ENCODE measurements around the gene SPTLC3.

DNA sequence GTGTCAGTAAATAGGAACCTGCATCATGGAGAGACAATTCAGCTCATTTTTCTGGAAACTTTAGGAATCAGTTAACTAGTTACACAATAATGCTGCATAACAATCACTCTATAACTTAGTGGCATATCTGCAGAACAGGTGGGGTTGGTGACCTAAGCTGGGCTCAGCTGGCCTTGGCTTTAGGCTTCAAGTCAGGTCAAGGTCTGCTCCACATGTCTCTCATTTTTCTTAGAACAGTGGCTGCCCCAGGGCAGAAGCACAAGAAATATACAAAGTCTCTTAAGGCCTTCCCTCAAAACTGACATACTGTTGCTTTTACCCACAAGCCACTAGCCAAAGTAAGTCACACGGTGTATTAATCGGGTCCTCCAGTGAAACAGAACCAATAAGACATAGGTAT lies 198.2 kb downstream of the SPTLC3 start:
- TF ChIP-seq POLR2AphosphoS5 (IDR thresholded peaks at IDR 0.05; ENCODE audit: low read depth, low read length) (no peak), SIN3A (IDR thresholded peaks at IDR 0.05; ENCODE audit: borderline replicate concordance, insufficient read depth, low read depth, low read length) (no peak), TCF7L2 (IDR thresholded peaks at IDR 0.05; ENCODE audit: low read depth, low read length) (no peak)
- TF ChIP-seq, protein P1, sequence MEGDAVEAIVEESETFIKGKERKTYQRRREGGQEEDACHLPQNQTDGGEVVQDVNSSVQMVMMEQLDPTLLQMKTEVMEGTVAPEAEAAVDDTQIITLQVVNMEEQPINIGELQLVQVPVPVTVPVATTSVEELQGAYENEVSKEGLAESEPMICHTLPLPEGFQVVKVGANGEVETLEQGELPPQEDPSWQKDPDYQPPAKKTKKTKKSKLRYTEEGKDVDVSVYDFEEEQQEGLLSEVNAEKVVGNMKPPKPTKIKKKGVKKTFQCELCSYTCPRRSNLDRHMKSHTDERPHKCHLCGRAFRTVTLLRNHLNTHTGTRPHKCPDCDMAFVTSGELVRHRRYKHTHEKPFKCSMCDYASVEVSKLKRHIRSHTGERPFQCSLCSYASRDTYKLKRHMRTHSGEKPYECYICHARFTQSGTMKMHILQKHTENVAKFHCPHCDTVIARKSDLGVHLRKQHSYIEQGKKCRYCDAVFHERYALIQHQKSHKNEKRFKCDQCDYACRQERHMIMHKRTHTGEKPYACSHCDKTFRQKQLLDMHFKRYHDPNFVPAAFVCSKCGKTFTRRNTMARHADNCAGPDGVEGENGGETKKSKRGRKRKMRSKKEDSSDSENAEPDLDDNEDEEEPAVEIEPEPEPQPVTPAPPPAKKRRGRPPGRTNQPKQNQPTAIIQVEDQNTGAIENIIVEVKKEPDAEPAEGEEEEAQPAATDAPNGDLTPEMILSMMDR (IDR thresholded peaks at IDR 0.05), result no peak
- TF ChIP-seq, protein P2, sequence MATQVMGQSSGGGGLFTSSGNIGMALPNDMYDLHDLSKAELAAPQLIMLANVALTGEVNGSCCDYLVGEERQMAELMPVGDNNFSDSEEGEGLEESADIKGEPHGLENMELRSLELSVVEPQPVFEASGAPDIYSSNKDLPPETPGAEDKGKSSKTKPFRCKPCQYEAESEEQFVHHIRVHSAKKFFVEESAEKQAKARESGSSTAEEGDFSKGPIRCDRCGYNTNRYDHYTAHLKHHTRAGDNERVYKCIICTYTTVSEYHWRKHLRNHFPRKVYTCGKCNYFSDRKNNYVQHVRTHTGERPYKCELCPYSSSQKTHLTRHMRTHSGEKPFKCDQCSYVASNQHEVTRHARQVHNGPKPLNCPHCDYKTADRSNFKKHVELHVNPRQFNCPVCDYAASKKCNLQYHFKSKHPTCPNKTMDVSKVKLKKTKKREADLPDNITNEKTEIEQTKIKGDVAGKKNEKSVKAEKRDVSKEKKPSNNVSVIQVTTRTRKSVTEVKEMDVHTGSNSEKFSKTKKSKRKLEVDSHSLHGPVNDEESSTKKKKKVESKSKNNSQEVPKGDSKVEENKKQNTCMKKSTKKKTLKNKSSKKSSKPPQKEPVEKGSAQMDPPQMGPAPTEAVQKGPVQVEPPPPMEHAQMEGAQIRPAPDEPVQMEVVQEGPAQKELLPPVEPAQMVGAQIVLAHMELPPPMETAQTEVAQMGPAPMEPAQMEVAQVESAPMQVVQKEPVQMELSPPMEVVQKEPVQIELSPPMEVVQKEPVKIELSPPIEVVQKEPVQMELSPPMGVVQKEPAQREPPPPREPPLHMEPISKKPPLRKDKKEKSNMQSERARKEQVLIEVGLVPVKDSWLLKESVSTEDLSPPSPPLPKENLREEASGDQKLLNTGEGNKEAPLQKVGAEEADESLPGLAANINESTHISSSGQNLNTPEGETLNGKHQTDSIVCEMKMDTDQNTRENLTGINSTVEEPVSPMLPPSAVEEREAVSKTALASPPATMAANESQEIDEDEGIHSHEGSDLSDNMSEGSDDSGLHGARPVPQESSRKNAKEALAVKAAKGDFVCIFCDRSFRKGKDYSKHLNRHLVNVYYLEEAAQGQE (IDR thresholded peaks at IDR 0.05; ENCODE audit: insufficient read depth in 1 of 2, low read depth in 2 of 2, low read length in 1 of 2), result no peak
